Trophoblast cell (in vitro differentiated cells and primary cell): ENCODE measurements around the gene COPA.

Experiments used
- DNase-seq, 2 donors: peaks; one replicate each; pipeline ENCODE4 v3.0.0-alpha.2; 2016
- H2AFZ ChIP-seq: 2 replicates; pipeline ENCODE4 v1.6.1; 2013; ENCODE audit warnings: low read length, moderate library complexity, mild to moderate bottlenecking; ENCODE audit not compliant: insufficient read depth, poor library complexity
- H2AK5ac ChIP-seq: 2 replicates; pipeline ENCODE4 v1.6.1; 2013; ENCODE audit warnings: mild to moderate bottlenecking, low read length
- H2BK120ac ChIP-seq: 2 replicates; pipeline ENCODE4 v1.6.1; 2013; ENCODE audit warnings: low read length, mild to moderate bottlenecking, moderate library complexity; ENCODE audit not compliant: insufficient read depth, poor library complexity
- H2BK12ac ChIP-seq: 2 replicates; pipeline ENCODE4 v1.6.1; 2013; ENCODE audit warnings: mild to moderate bottlenecking, low read length, moderate library complexity
- H2BK5ac ChIP-seq: 2 replicates; pipeline ENCODE4 v1.6.1; 2013; ENCODE audit warnings: low read length, low read depth, moderate library complexity, mild to moderate bottlenecking; ENCODE audit not compliant: poor library complexity
- H3K14ac ChIP-seq: 2 replicates; pipeline ENCODE4 v1.6.1; 2013; ENCODE audit warnings: mild to moderate bottlenecking, low read length
- H3K18ac ChIP-seq: 2 replicates; pipeline ENCODE4 v1.6.1; 2013; ENCODE audit warnings: mild to moderate bottlenecking, low read length
- H3K23ac ChIP-seq: 2 replicates; pipeline ENCODE4 v1.6.1; 2013; ENCODE audit warnings: low read length
- H3K27ac ChIP-seq: 2 replicates; pipeline ENCODE4 v1.5.1; 2013; ENCODE audit warnings: low read depth, mild to moderate bottlenecking, inconsistent platforms, low read length, moderate library complexity
- H3K27me3 ChIP-seq: 2 replicates; pipeline ENCODE4 v1.6.1; 2013; ENCODE audit warnings: inconsistent platforms, mild to moderate bottlenecking, low read length, moderate library complexity; ENCODE audit not compliant: insufficient read depth
- H3K36me3 ChIP-seq, 2 experiments: 1 replicate in 1 of 2; 2 replicates in 1 of 2; pipeline ENCODE4 v1.6.1; 2013; ENCODE audit warnings: low read length in 2 of 2, mild to moderate bottlenecking in 2 of 2, moderate library complexity in 1 of 2; ENCODE audit not compliant: insufficient read depth in 2 of 2, control insufficient read depth in 1 of 2
- H3K4ac ChIP-seq: 2 replicates; pipeline ENCODE4 v1.6.1; 2013; ENCODE audit warnings: low read depth, mild to moderate bottlenecking, low read length, moderate library complexity
- H3K4me1 ChIP-seq, 2 experiments: 1 replicate in 1 of 2; 2 replicates in 1 of 2; pipeline ENCODE4 v1.6.1; 2013; ENCODE audit warnings: low read length in 2 of 2, mild to moderate bottlenecking in 2 of 2, moderate library complexity in 1 of 2; ENCODE audit not compliant: insufficient read depth in 2 of 2, control insufficient read depth in 1 of 2
- H3K4me2 ChIP-seq: 2 replicates; pipeline ENCODE4 v1.6.1; 2013; ENCODE audit warnings: inconsistent platforms, mild to moderate bottlenecking, low read length, moderate library complexity
- H3K4me3 ChIP-seq: 2 replicates; pipeline ENCODE4 v1.5.1; 2013; ENCODE audit warnings: mild to moderate bottlenecking, low read depth, low read length, inconsistent platforms
- H3K79me1 ChIP-seq: one replicate; pipeline ENCODE4 v1.6.1; 2013; ENCODE audit warnings: low read length
- H3K79me2 ChIP-seq: 2 replicates; pipeline ENCODE4 v1.6.1; 2013; ENCODE audit warnings: low read length, mild to moderate bottlenecking; ENCODE audit not compliant: control insufficient read depth, insufficient read depth, poor library complexity
- H3K9ac ChIP-seq: 2 replicates; pipeline ENCODE4 v1.6.1; 2013; ENCODE audit warnings: mild to moderate bottlenecking, low read length
- H3K9me3 ChIP-seq: 2 replicates; pipeline ENCODE4 v1.6.1; 2013; ENCODE audit warnings: low read depth, mild to moderate bottlenecking, control low read depth, inconsistent platforms, low read length; ENCODE audit not compliant: insufficient read depth
- H4K12ac ChIP-seq: 2 replicates; pipeline ENCODE4 v1.6.1; 2013; ENCODE audit warnings: low read depth, mild to moderate bottlenecking, low read length, moderate library complexity
- H4K8ac ChIP-seq: 2 replicates; pipeline ENCODE4 v1.6.1; 2013; ENCODE audit warnings: low read depth, mild to moderate bottlenecking, low read length, moderate library complexity
- H4K91ac ChIP-seq: one replicate; pipeline ENCODE4 v1.6.1; 2013; ENCODE audit warnings: low read depth, mild to moderate bottlenecking, low read length, moderate library complexity
- WGBS: extraction: QIAGEN DNeasy Blood & Tissue Kit; methylation state at CpG from one replicate; pipeline ENCODE4 v1.1.7; 2013; ENCODE audit warnings: missing lambda C conversion rate; ENCODE audit not compliant: insufficient read length, insufficient coverage; ENCODE audit errors: extremely low coverage; 5-methylcytosine and 5-hydroxymethylcytosine counted together

The COPA gene

GRCh38 chr1:160267284-160267991 lies 75.6 kb downstream of the COPA start:
- Histone ChIP-seq H3K4ac (no peak overlapping the region), H3K27ac (no peak overlapping the region), H3K36me3 (no peaks in the 10 kb centered on the region), H3K79me2 (no peaks in the 10 kb centered on the region), H3K4me3 (no peak overlapping the region), H3K4me2 (no peak overlapping the region), H3K18ac (no peak overlapping the region), H2AK5ac (no peak overlapping the region), H2BK12ac (no peak overlapping the region), H4K8ac (no peak overlapping the region), H2BK5ac (no peak overlapping the region), H3K9ac (no peak overlapping the region), H3K23ac (no peak overlapping the region), H3K9me3 (no peaks in the 10 kb centered on the region), H4K12ac (no peak overlapping the region), H3K79me1 (peaks cover 4% of the 10 kb centered on the region), H3K14ac (no peak overlapping the region), H2BK120ac (no peak overlapping the region), H3K4me1 (no peaks in the 10 kb centered on the region), H2AFZ (no peak overlapping the region), H4K91ac (no peak overlapping the region), H3K27me3 (no peaks in the 10 kb centered on the region)
- peak; percentile 7 to 33 for DNase-seq
- no CpG with 5 or more reads among the region's 10 CpGs for WGBS

GRCh38 chr1:160264795-160265307 lies 78.2 kb downstream of the COPA start:
- H3K27ac ChIP-seq = no peak overlapping the region
- no peaks in the 10 kb centered on the region for H3K27me3 ChIP-seq
- H3K79me1 ChIP-seq = peaks cover 9% of the 10 kb centered on the region
- no peak overlapping the region for H3K9ac ChIP-seq
- no peaks in the 10 kb centered on the region for H3K4me1 ChIP-seq
- H3K36me3 ChIP-seq = no peaks in the 10 kb centered on the region
- no peak overlapping the region for H4K8ac ChIP-seq
- H2BK12ac ChIP-seq = no peak overlapping the region
- no peak overlapping the region for H2BK120ac ChIP-seq
- no peak overlapping the region for H3K4me2 ChIP-seq
- H3K9me3 ChIP-seq = no peaks in the 10 kb centered on the region
- DNase-seq = no peak
- no peak overlapping the region for H3K14ac ChIP-seq
- no peak overlapping the region for H4K12ac ChIP-seq
- peaks cover 6% of the 10 kb centered on the region for H3K79me2 ChIP-seq
- H3K4me3 ChIP-seq = no peak overlapping the region
- no peak overlapping the region for H3K23ac ChIP-seq
- H3K4ac ChIP-seq = no peak overlapping the region
- H4K91ac ChIP-seq = no peak overlapping the region
- no peak overlapping the region for H2AK5ac ChIP-seq
- H2BK5ac ChIP-seq = no peak overlapping the region
- H3K18ac ChIP-seq = no peak overlapping the region
- WGBS = no CpG with 5 or more reads among the region's 4 CpGs
- H2AFZ ChIP-seq = no peak overlapping the region

- Histone ChIP-seq H2AFZ (peak within 1 kb of the TSS; percentile 71), H2BK12ac (no peak within 1 kb of the TSS), H2BK120ac (peak within 1 kb of the TSS; percentile 40), H2BK5ac (peak within 1 kb of the TSS; percentile 66), H3K23ac (no peak within 1 kb of the TSS), H3K27ac (peak within 1 kb of the TSS; percentile 39), H3K79me1 (peaks cover 9% of the 10 kb centered on the region), H3K14ac (peak within 1 kb of the TSS; percentile 92), H3K79me2 (peaks cover 6% of the 10 kb centered on the region), H4K91ac (peak within 1 kb of the TSS; percentile 78), H3K9me3 (no peaks in the 10 kb centered on the region), H3K4me3 (peak within 1 kb of the TSS; percentile 93), H2AK5ac (peak within 1 kb of the TSS; percentile 56), H3K4me1 (no peaks in the 10 kb centered on the region), H3K9ac (peak within 1 kb of the TSS; percentile 92), H3K4ac (peak within 1 kb of the TSS; percentile 62), H3K4me2 (peak within 1 kb of the TSS; percentile 81), H3K18ac (peak within 1 kb of the TSS; percentile 70), H4K12ac (peak within 1 kb of the TSS; percentile 88), H4K8ac (peak within 1 kb of the TSS; percentile 91), H3K27me3 (no peaks in the 10 kb centered on the region), H3K36me3 (no peaks in the 10 kb centered on the region)
- DNase-seq = peak; percentile 98 to 99
- WGBS = no CpG with 5 or more reads among the region's 67 CpGs
Observed at GRCh38 chr1:160261893-160262794, 80.9 kb downstream of the COPA start, which contains the start of gene DCAF8. Gene DCAF8 (minus strand): TSS chr1:160262549. CDS start chr1:160244008, 18,541 bp downstream.

GRCh38 chr1:160261556-160261892 lies 81.5 kb downstream of the COPA start:
- Histone ChIP-seq H3K4me2 (peak overlapping the region; percentile 53), H3K18ac (peak overlapping the region; percentile 70), H3K79me2 (peaks cover 6% of the 10 kb centered on the region), H4K91ac (peak overlapping the region; percentile 78), H3K4me3 (peak overlapping the region; percentile 93), H2AK5ac (no peak overlapping the region), H3K36me3 (no peaks in the 10 kb centered on the region), H3K9me3 (no peaks in the 10 kb centered on the region), H2BK12ac (no peak overlapping the region), H2BK5ac (peak overlapping the region; percentile 66), H3K4ac (no peak overlapping the region), H2AFZ (peak overlapping the region; percentile 71), H3K14ac (peak overlapping the region; percentile 92), H3K4me1 (no peaks in the 10 kb centered on the region), H3K9ac (peak overlapping the region; percentile 26), H2BK120ac (peak overlapping the region; percentile 40), H4K12ac (no peak overlapping the region), H3K23ac (no peak overlapping the region), H4K8ac (peak overlapping the region; percentile 91), H3K27me3 (no peaks in the 10 kb centered on the region), H3K27ac (peak overlapping the region; percentile 35), H3K79me1 (peaks cover 9% of the 10 kb centered on the region)
- peak; percentile 68 to 72 for DNase-seq
- WGBS = no CpG with 5 or more reads among the region's 8 CpGs
